Measurements from ENCODE around the gene CDKN1C. TPM values are rescaled to one million over a fixed set of nuclear protein-coding genes. Genes with fewer than 3 reads are reported as not detected.

Gene CDKN1C
- total RNA-seq, 2 donors from 2014 or later: 1.5 to 2.6 TPM

GRCh38 chr11:2859699-2860037 lies 25.9 kb downstream of the CDKN1C start:
- peaks cover 33% of the 10 kb centered on the region for H3K27me3 Mint-ChIP-seq (ENCODE audit: low read depth)
- H3K4me3 Mint-ChIP-seq: no peak overlapping the region
- ATAC-seq (replicated peaks in 1 of 2): no peak
- no peak overlapping the region for H3K27ac Mint-ChIP-seq
- H3K36me3 Mint-ChIP-seq (ENCODE audit: insufficient read depth in 2 of 2): no peaks in the 10 kb centered on the region
- H3K9me3 Mint-ChIP-seq: no peaks in the 10 kb centered on the region
- DNase-seq: no peak
- H3K4me1 Mint-ChIP-seq (ENCODE audit: low read depth): no peaks in the 10 kb centered on the region

- Mint-ChIP-seq H3K36me3 (ENCODE audit: insufficient read depth in 2 of 2) (no peaks in the 10 kb centered on the region), H3K4me1 (ENCODE audit: low read depth) (no peaks in the 10 kb centered on the region), H3K4me3 (no peak overlapping the region), H3K27ac (no peak overlapping the region), H3K9me3 (peaks cover 0 to under 1% of the 10 kb centered on the region in 2 donors), H3K27me3 (ENCODE audit: low read depth) (peaks cover 27% of the 10 kb centered on the region)
- no peak for ATAC-seq (replicated peaks in 1 of 2)
- no peak for DNase-seq
Observed at GRCh38 chr11:2858995-2859698, 26.4 kb downstream of the CDKN1C start.

GRCh38 chr11:2857918-2858317 lies 27.7 kb downstream of the CDKN1C start:
- Mint-ChIP-seq H3K4me3 (no peak overlapping the region), H3K4me1 (ENCODE audit: low read depth) (no peaks in the 10 kb centered on the region), H3K27ac (no peak overlapping the region), H3K9me3 (peaks cover 0 to 2% of the 10 kb centered on the region in 2 donors), H3K27me3 (ENCODE audit: low read depth) (peaks cover 18% of the 10 kb centered on the region), H3K36me3 (ENCODE audit: insufficient read depth in 2 of 2) (no peaks in the 10 kb centered on the region)
- ATAC-seq (replicated peaks in 1 of 2): no peak
- DNase-seq: no peak

- peaks cover 18% of the 10 kb centered on the region for H3K27me3 Mint-ChIP-seq (ENCODE audit: low read depth)
Observed at GRCh38 chr11:2857276-2857675, 28.3 kb downstream of the CDKN1C start.

GRCh38 chr11:2855162-2855561 lies 30.4 kb downstream of the CDKN1C start:
- ATAC-seq (replicated peaks in 1 of 2) (no peak), DNase-seq (no peak)
- Mint-ChIP-seq H3K9me3 (peaks cover 0 to 2% of the 10 kb centered on the region in 2 donors), H3K36me3 (ENCODE audit: insufficient read depth in 2 of 2) (no peaks in the 10 kb centered on the region), H3K4me3 (no peak overlapping the region), H3K27me3 (ENCODE audit: low read depth) (peaks cover under 1% of the 10 kb centered on the region), H3K27ac (no peak overlapping the region), H3K4me1 (ENCODE audit: low read depth) (no peaks in the 10 kb centered on the region)

More at GRCh38 chr11:2857276-2857675, 28.3 kb downstream of the CDKN1C start:
- Mint-ChIP-seq H3K4me1 (ENCODE audit: low read depth) (no peaks in the 10 kb centered on the region), H3K4me3 (no peak overlapping the region), H3K9me3 (peaks cover 0 to 2% of the 10 kb centered on the region in 2 donors), H3K27ac (no peak overlapping the region), H3K36me3 (ENCODE audit: insufficient read depth in 2 of 2) (no peaks in the 10 kb centered on the region)
- DNase-seq (no peak), ATAC-seq (replicated peaks in 1 of 2) (no peak)

- no peak for DNase-seq
- no peak for ATAC-seq (replicated peaks in 1 of 2)
- H3K4me3 Mint-ChIP-seq: no peak overlapping the region
Observed at GRCh38 chr11:2853997-2854560, 31.5 kb downstream of the CDKN1C start.

GRCh38 chr11:2853401-2853800 lies 32.2 kb downstream of the CDKN1C start:
- ATAC-seq (replicated peaks in 1 of 2): no peak
- no peak overlapping the region for H3K27ac Mint-ChIP-seq

More at GRCh38 chr11:2853997-2854560, 31.5 kb downstream of the CDKN1C start:
- Mint-ChIP-seq H3K27ac (no peak overlapping the region), H3K4me1 (ENCODE audit: low read depth) (no peaks in the 10 kb centered on the region), H3K36me3 (ENCODE audit: insufficient read depth in 2 of 2) (no peaks in the 10 kb centered on the region), H3K9me3 (peaks cover 0 to 2% of the 10 kb centered on the region in 2 donors), H3K27me3 (ENCODE audit: low read depth) (no peaks in the 10 kb centered on the region)

GRCh38 chr11:2849994-2850770 lies 35.4 kb downstream of the CDKN1C start:
- Mint-ChIP-seq H3K4me1 (ENCODE audit: low read depth) (no peaks in the 10 kb centered on the region), H3K9me3 (peaks cover 0 to 2% of the 10 kb centered on the region in 2 donors), H3K27me3 (ENCODE audit: low read depth) (no peaks in the 10 kb centered on the region), H3K27ac (no peak overlapping the region), H3K36me3 (ENCODE audit: insufficient read depth in 2 of 2) (no peaks in the 10 kb centered on the region), H3K4me3 (no peak overlapping the region)
- ATAC-seq (replicated peaks in 1 of 2) (no peak), DNase-seq (no peak)

More at GRCh38 chr11:2853401-2853800, 32.2 kb downstream of the CDKN1C start:
- DNase-seq: no peak
- Mint-ChIP-seq H3K9me3 (peaks cover 0 to 2% of the 10 kb centered on the region in 2 donors), H3K4me3 (no peak overlapping the region), H3K36me3 (ENCODE audit: insufficient read depth in 2 of 2) (no peaks in the 10 kb centered on the region), H3K27me3 (ENCODE audit: low read depth) (no peaks in the 10 kb centered on the region), H3K4me1 (ENCODE audit: low read depth) (no peaks in the 10 kb centered on the region)

- H3K4me1 Mint-ChIP-seq (ENCODE audit: low read depth): no peaks in the 10 kb centered on the region
- no peaks in the 10 kb centered on the region for H3K9me3 Mint-ChIP-seq
- ATAC-seq (replicated peaks in 1 of 2) (no peak), DNase-seq (no peak)
- no peaks in the 10 kb centered on the region for H3K36me3 Mint-ChIP-seq (ENCODE audit: insufficient read depth in 2 of 2)
- H3K4me3 Mint-ChIP-seq: no peak overlapping the region
- H3K27ac Mint-ChIP-seq: no peak overlapping the region
- H3K27me3 Mint-ChIP-seq (ENCODE audit: low read depth): no peaks in the 10 kb centered on the region
Observed at GRCh38 chr11:2848497-2848896, 37.1 kb downstream of the CDKN1C start.

- DNase-seq (no peak), ATAC-seq (replicated peaks in 1 of 2) (no peak)
- Mint-ChIP-seq H3K36me3 (ENCODE audit: insufficient read depth in 2 of 2) (no peaks in the 10 kb centered on the region), H3K4me1 (ENCODE audit: low read depth) (no peaks in the 10 kb centered on the region), H3K27me3 (ENCODE audit: low read depth) (no peaks in the 10 kb centered on the region), H3K4me3 (no peak overlapping the region), H3K9me3 (no peaks in the 10 kb centered on the region), H3K27ac (no peak overlapping the region)
Observed at GRCh38 chr11:2847561-2847960, 38.0 kb downstream of the CDKN1C start.

GRCh38 chr11:2846470-2846869 lies 39.1 kb downstream of the CDKN1C start:
- H3K4me1 Mint-ChIP-seq (ENCODE audit: low read depth): no peaks in the 10 kb centered on the region
- ATAC-seq (replicated peaks in 1 of 2) (no peak), DNase-seq (no peak)
- no peak overlapping the region for H3K4me3 Mint-ChIP-seq
- no peaks in the 10 kb centered on the region for H3K36me3 Mint-ChIP-seq (ENCODE audit: insufficient read depth in 2 of 2)
- no peak overlapping the region for H3K27ac Mint-ChIP-seq
- no peaks in the 10 kb centered on the region for H3K9me3 Mint-ChIP-seq
- H3K27me3 Mint-ChIP-seq (ENCODE audit: low read depth): no peaks in the 10 kb centered on the region

GRCh38 chr11:2846056-2846455 lies 39.5 kb downstream of the CDKN1C start:
- Mint-ChIP-seq H3K4me1 (ENCODE audit: low read depth) (no peaks in the 10 kb centered on the region), H3K9me3 (no peaks in the 10 kb centered on the region), H3K4me3 (no peak overlapping the region), H3K27ac (no peak overlapping the region), H3K27me3 (ENCODE audit: low read depth) (no peaks in the 10 kb centered on the region), H3K36me3 (ENCODE audit: insufficient read depth in 2 of 2) (no peaks in the 10 kb centered on the region)
- DNase-seq: no peak
- no peak for ATAC-seq (replicated peaks in 1 of 2)

GRCh38 chr11:2844996-2845395 lies 40.6 kb downstream of the CDKN1C start:
- no peak overlapping the region for H3K27ac Mint-ChIP-seq
- no peaks in the 10 kb centered on the region for H3K36me3 Mint-ChIP-seq (ENCODE audit: insufficient read depth in 2 of 2)
- no peaks in the 10 kb centered on the region for H3K27me3 Mint-ChIP-seq (ENCODE audit: low read depth)
- no peaks in the 10 kb centered on the region for H3K4me1 Mint-ChIP-seq (ENCODE audit: low read depth)
- H3K4me3 Mint-ChIP-seq: no peak overlapping the region
- DNase-seq (no peak), ATAC-seq (replicated peaks in 1 of 2) (no peak)
- H3K9me3 Mint-ChIP-seq: no peaks in the 10 kb centered on the region

Data from activated T-cell treated with anti-CD3 and anti-CD28 coated beads, Interleukin-2, amount 50 U/mL, for 72 hours (primary cell).